Activated CD8-positive, alpha-beta memory T cell treated with anti-CD3 and anti-CD28 coated beads for 4 hours (primary cell): ENCODE results near the gene GNA12.
"Not testable (repeated sequence)": the region's sequence is repeated elsewhere in the genome, so short reads cannot be mapped to it uniquely, and the experiment has no call there.

ENCODE experiments used
- DNase-seq, 2 donors: peaks; one replicate each; pipeline ENCODE4 v3.0.0-alpha.2; 2020; ENCODE audit warnings: low read depth in 2 of 2

Gene GNA12

GRCh38 chr7:2691932-2692439 lies 152.1 kb downstream of the GNA12 start:
- not testable (repeated sequence) for DNase-seq

GRCh38 chr7:2691011-2691707 lies 152.9 kb downstream of the GNA12 start:
- DNase-seq, result no peak

- DNase-seq, result no peak
Measured at GRCh38 chr7:2689951-2690705, 154.0 kb downstream of the GNA12 start.

- DNase-seq, result no peak
Measured at GRCh38 chr7:2689343-2689847, 154.7 kb downstream of the GNA12 start.

- no peak for DNase-seq
Measured at GRCh38 chr7:2688409-2689342, 155.4 kb downstream of the GNA12 start.

GRCh38 chr7:2687881-2688318 lies 156.2 kb downstream of the GNA12 start, which contains the start of gene AMZ1:
Gene AMZ1, plus strand, starts transcription at chr7:2688202. Its CDS starts 12,250 bp downstream, at chr7:2700452.
- no peak for DNase-seq

GRCh38 chr7:2687338-2687869 lies 156.7 kb downstream of the GNA12 start:
- DNase-seq, result no peak

GRCh38 chr7:2686101-2686500 lies 158.0 kb downstream of the GNA12 start:
- DNase-seq, result no peak

- DNase-seq, result no peak
Measured at GRCh38 chr7:2684501-2684900, 159.6 kb downstream of the GNA12 start.

GRCh38 chr7:2681929-2682799 lies 161.9 kb downstream of the GNA12 start:
- DNase-seq, result no peak

- peak in 1 of 2 donors; percentile 30 for DNase-seq
Measured at GRCh38 chr7:2680792-2681490, 163.2 kb downstream of the GNA12 start.

- DNase-seq, result no peak
Measured at GRCh38 chr7:2680256-2680655, 163.9 kb downstream of the GNA12 start.

GRCh38 chr7:2679135-2680127 lies 164.7 kb downstream of the GNA12 start:
- not testable (repeated sequence) for DNase-seq

- DNase-seq, result not testable (repeated sequence)
Measured at GRCh38 chr7:2678454-2678853, 165.7 kb downstream of the GNA12 start.
